K562 (cell line): ENCODE measurements around the gene TBXA2R. TPM values are rescaled to one million over a fixed set of nuclear protein-coding genes. Genes with fewer than 3 reads are reported as not detected.

ENCODE experiments used
- CBFA2T2 ChIP-seq: fragments of 450-650 bp; conservative IDR thresholded peaks from 2 replicates; pipeline ENCODE4 v1.6.1; 2017; ENCODE audit warnings: mild to moderate bottlenecking
- CCNT2 ChIP-seq: IDR thresholded peaks from 2 replicates; pipeline ENCODE4 v1.6.1; 2011; ENCODE audit warnings: borderline replicate concordance, low read depth, mild to moderate bottlenecking, moderate library complexity, mixed read lengths, low read length; ENCODE audit not compliant: insufficient read length; ENCODE audit errors: extremely low read depth
- DACH1 ChIP-seq: fragments of 450-650 bp; IDR thresholded peaks from 2 replicates; pipeline ENCODE4 v1.6.1; 2018; ENCODE audit not compliant: partially characterized antibody
- EWSR1 ChIP-seq: fragments of 450-650 bp; IDR thresholded peaks from 2 replicates; pipeline ENCODE4 v1.6.1; 2018; ENCODE audit warnings: borderline replicate concordance, mild to moderate bottlenecking, low read depth, moderate library complexity; ENCODE audit not compliant: partially characterized antibody
- HDAC2 ChIP-seq: fragments of 450-650 bp; IDR thresholded peaks from 2 replicates; pipeline ENCODE4 v1.6.1; 2016; ENCODE audit warnings: mild to moderate bottlenecking
- IRF2 ChIP-seq: sonication (generic); formaldehyde crosslinking; IDR thresholded peaks from 2 replicates; pipeline ENCODE4 v1.8.1; 2022; ENCODE audit warnings: mild to moderate bottlenecking, missing genetic modification reagents
- LARP7 ChIP-seq: fragments of 450-650 bp; IDR thresholded peaks from 2 replicates; pipeline ENCODE4 v1.6.1; 2016
- MYNN ChIP-seq, 2 experiments: sonication (generic); formaldehyde crosslinking in 1 of 2; IDR thresholded peaks; 2 replicates each; pipeline versions ENCODE4 v1.5.0 to v1.6.1; 2016 to 2020; ENCODE audit warnings: antibody characterized with exemption in 1 of 2, missing genetic modification reagents in 1 of 2
- NELFE ChIP-seq: IDR thresholded peaks from 2 replicates; pipeline ENCODE4 v1.6.1; 2011; ENCODE audit warnings: mild to moderate bottlenecking; ENCODE audit not compliant: insufficient read depth, insufficient read length
- POLR2G ChIP-seq: fragments of 200-400 bp; formaldehyde crosslinking; IDR thresholded peaks from 2 replicates; pipeline ENCODE4 v1.6.1; 2017; ENCODE audit warnings: low read depth, mild to moderate bottlenecking, antibody characterized with exemption, low read length, moderate library complexity
- POLR3G ChIP-seq: IDR thresholded peaks from 2 replicates; pipeline ENCODE4 v1.6.1; 2011; ENCODE audit not compliant: insufficient read length, insufficient replicate concordance; ENCODE audit errors: extremely low read depth
- TFAM ChIP-seq: fragments of 250-450 bp; sonication (Bioruptor Pico); conservative IDR thresholded peaks from 2 replicates; pipeline ENCODE4 v1.5.0; 2021; ENCODE audit warnings: mild to moderate bottlenecking, moderate library complexity
- ZEB2 ChIP-seq: fragments of 450-650 bp; IDR thresholded peaks from 2 replicates; pipeline ENCODE4 v1.6.1; 2016
- ZFPM2 ChIP-seq: fragments of 250-450 bp; sonication (Bioruptor Pico); IDR thresholded peaks from 2 replicates; pipeline ENCODE4 v1.5.1; 2022; ENCODE audit warnings: mild to moderate bottlenecking
- ZNF316 ChIP-seq: fragments of 450-650 bp; IDR thresholded peaks from 2 replicates; pipeline ENCODE4 v1.6.1; 2016
- ZNF57 ChIP-seq: fragments of 450-650 bp; formaldehyde crosslinking; IDR thresholded peaks from 2 replicates; pipeline ENCODE4 v1.4.0; 2020; ENCODE audit warnings: mild to moderate bottlenecking, moderate library complexity
- ZZZ3 ChIP-seq: fragments of 450-650 bp; IDR thresholded peaks from 2 replicates; pipeline ENCODE4 v1.6.1; 2016; ENCODE audit warnings: antibody characterized with exemption, mild to moderate bottlenecking, moderate library complexity
- polyA plus RNA-seq, 8 experiments: library from polyadenylated mRNA; depleted of rRNA in 4 of 8; stranded (reverse) in 5 of 8; unstranded in 3 of 8; fragments of >200 nt; fragmentation: Nextera tagmentation in 2 of 8; fragmentation: Illumina TruSeq in 1 of 8; extraction: Ambion mirVana in 2 of 8; extraction: Trizol in 1 of 8; gene quantifications; 2 replicates each; pipeline versions ENCODE4 v1.2.1 to v1.2.3, GENCODE V29; 2011 to 2014; ENCODE audit warnings: inconsistent platforms in 1 of 8, missing spikeins in 1 of 8
- total RNA-seq, 7 experiments: library from RNA; depleted of rRNA in 6 of 7; stranded (reverse); fragments of >200 nt in 6 of 7; fragmentation: Illumina TruSeq in 2 of 7; extraction: Trizol in 2 of 7; gene quantifications; 2 replicates each; pipeline versions ENCODE4 v1.2.1 to v1.2.3, GENCODE V29; 2011 to 2021; ENCODE audit warnings: low replicate concordance in 1 of 7
- TF ChIP-seq, protein P1 (sequence below), 2 experiments: fragments of 250-450 bp in 1 of 2; fragments of 450-650 bp in 1 of 2; sonication (Bioruptor Pico) in 1 of 2; IDR thresholded peaks; 2 replicates each; pipeline versions ENCODE4 v1.6.1 to v1.8.0; 2016 to 2021; ENCODE audit warnings: mild to moderate bottlenecking in 2 of 2, moderate library complexity in 2 of 2, missing compliant biosample characterization in 1 of 2, missing genetic modification characterization in 1 of 2
- TF ChIP-seq, protein P2 (sequence below): fragments of 250-450 bp; sonication (Bioruptor Pico); IDR thresholded peaks from 2 replicates; pipeline ENCODE4 v1.4.0; 2020
- TF ChIP-seq, protein P3 (sequence below): sonication (generic); formaldehyde crosslinking; IDR thresholded peaks from 2 replicates; pipeline ENCODE4 v1.8.0; 2023; ENCODE audit warnings: missing genetic modification reagents, mild to moderate bottlenecking, borderline replicate concordance
- TF ChIP-seq, protein P4 (sequence below): sonication (generic); formaldehyde crosslinking; IDR thresholded peaks from 2 replicates; pipeline ENCODE4 v1.5.0; 2020; ENCODE audit warnings: missing genetic modification reagents

The TBXA2R gene
- total and polyA plus RNA-seq, 9 of the 15 experiments (the other 6 are each of a cell fraction or from before 2014, with no cell fraction given): 1.5 to 24.0 (median 2.8) TPM

DNA sequence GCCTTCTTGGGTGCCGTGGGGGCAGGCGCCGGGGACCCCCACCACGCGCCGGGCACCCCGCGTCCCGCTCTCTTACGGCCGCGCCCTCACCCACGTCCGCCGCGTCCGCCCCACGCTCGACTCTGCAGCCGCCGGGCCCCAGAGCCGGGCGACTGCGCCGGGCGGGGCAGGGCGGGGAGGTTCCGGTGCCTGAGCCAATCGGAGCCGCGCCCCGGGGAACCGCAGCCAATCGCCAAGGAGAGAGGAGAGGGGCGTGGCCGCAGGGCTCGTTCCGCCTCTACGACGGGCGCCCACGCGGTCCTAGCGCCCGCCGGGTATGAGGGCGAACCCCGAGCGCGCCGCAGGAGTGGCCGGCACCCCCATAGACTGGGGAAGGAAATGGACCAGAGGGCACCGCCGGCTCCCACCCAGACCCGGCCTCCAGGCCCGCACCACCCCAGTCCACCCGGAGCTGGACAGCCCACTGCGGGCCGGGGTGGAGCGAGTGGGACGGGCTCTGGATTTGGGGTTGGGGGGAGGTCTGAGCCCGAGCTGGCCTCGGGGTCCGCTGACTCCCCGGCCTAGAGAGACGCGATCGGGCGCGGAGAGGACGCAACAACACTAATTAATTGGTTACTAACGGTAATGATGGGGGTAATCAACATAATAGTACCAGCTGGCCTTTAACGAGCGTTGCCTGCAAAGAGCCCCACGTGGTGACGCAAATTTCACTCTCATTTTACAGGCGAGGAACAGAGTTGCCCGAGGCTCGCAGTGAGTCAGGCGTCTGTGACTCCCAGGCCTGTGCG lies 49.0 kb downstream of the TBXA2R start, which contains the start of gene MFSD12 (continued):
- TF ChIP-seq POLR2G (peak; percentile 97), ZNF316 (no peak), CCNT2 (peak; percentile 95), CBFA2T2 (no peak), DACH1 (peak; percentile 62), ZFPM2 (CRISPR knock-in tag) (no peak), LARP7 (no peak), EWSR1 (no peak), ZZZ3 (no peak), HDAC2 (peak; percentile 32; the same call in 1 of the 2 replicates), IRF2 (no peak), TFAM (CRISPR knock-in tag) (no peak), MYNN (IDR thresholded peaks at IDR 0.05) (no peak), MYNN (CRISPR knock-in tag; IDR thresholded peaks at IDR 0.05) (no peak), NELFE (no peak), ZEB2 (no peak), POLR3G (no peak), ZNF57 (CRISPR knock-in tag) (no peak)
- TF ChIP-seq, protein P1, sequence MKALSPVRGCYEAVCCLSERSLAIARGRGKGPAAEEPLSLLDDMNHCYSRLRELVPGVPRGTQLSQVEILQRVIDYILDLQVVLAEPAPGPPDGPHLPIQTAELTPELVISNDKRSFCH (CRISPR knock-in tag; IDR thresholded peaks at IDR 0.05): no peak
- TF ChIP-seq, protein P1 (tag; IDR thresholded peaks at IDR 0.05): peak; percentile 19; the same call in 1 of the 2 replicates
- TF ChIP-seq, protein P2, sequence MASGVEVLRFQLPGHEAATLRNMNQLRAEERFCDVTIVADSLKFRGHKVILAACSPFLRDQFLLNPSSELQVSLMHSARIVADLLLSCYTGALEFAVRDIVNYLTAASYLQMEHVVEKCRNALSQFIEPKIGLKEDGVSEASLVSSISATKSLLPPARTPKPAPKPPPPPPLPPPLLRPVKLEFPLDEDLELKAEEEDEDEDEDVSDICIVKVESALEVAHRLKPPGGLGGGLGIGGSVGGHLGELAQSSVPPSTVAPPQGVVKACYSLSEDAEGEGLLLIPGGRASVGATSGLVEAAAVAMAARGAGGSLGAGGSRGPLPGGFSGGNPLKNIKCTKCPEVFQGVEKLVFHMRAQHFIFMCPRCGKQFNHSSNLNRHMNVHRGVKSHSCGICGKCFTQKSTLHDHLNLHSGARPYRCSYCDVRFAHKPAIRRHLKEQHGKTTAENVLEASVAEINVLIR: peak; percentile 53; the same call in 1 of the 2 replicates
- TF ChIP-seq, protein P3, sequence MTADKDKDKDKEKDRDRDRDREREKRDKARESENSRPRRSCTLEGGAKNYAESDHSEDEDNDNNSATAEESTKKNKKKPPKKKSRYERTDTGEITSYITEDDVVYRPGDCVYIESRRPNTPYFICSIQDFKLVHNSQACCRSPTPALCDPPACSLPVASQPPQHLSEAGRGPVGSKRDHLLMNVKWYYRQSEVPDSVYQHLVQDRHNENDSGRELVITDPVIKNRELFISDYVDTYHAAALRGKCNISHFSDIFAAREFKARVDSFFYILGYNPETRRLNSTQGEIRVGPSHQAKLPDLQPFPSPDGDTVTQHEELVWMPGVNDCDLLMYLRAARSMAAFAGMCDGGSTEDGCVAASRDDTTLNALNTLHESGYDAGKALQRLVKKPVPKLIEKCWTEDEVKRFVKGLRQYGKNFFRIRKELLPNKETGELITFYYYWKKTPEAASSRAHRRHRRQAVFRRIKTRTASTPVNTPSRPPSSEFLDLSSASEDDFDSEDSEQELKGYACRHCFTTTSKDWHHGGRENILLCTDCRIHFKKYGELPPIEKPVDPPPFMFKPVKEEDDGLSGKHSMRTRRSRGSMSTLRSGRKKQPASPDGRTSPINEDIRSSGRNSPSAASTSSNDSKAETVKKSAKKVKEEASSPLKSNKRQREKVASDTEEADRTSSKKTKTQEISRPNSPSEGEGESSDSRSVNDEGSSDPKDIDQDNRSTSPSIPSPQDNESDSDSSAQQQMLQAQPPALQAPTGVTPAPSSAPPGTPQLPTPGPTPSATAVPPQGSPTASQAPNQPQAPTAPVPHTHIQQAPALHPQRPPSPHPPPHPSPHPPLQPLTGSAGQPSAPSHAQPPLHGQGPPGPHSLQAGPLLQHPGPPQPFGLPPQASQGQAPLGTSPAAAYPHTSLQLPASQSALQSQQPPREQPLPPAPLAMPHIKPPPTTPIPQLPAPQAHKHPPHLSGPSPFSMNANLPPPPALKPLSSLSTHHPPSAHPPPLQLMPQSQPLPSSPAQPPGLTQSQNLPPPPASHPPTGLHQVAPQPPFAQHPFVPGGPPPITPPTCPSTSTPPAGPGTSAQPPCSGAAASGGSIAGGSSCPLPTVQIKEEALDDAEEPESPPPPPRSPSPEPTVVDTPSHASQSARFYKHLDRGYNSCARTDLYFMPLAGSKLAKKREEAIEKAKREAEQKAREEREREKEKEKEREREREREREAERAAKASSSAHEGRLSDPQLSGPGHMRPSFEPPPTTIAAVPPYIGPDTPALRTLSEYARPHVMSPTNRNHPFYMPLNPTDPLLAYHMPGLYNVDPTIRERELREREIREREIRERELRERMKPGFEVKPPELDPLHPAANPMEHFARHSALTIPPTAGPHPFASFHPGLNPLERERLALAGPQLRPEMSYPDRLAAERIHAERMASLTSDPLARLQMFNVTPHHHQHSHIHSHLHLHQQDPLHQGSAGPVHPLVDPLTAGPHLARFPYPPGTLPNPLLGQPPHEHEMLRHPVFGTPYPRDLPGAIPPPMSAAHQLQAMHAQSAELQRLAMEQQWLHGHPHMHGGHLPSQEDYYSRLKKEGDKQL (CRISPR knock-in tag): no peak
- TF ChIP-seq, protein P4, sequence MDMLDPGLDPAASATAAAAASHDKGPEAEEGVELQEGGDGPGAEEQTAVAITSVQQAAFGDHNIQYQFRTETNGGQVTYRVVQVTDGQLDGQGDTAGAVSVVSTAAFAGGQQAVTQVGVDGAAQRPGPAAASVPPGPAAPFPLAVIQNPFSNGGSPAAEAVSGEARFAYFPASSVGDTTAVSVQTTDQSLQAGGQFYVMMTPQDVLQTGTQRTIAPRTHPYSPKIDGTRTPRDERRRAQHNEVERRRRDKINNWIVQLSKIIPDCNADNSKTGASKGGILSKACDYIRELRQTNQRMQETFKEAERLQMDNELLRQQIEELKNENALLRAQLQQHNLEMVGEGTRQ: peak; percentile 57; the same call in 1 of the 2 replicates
